Lung (tissue), 12 donors: ENCODE data around the gene FCAMR. TPM values are rescaled to one million over a fixed set of nuclear protein-coding genes. Genes with fewer than 3 reads are reported as not detected.

Source experiments
- ATAC-seq: fragments of 200-7000 bp; cut with Tn5 transposase; one replicate; pipeline ENCODE4 v1.9.1; 2020; ENCODE audit warnings: moderate number of reproducible peaks; ENCODE audit not compliant: insufficient read depth, low FRiP score
- DNase-seq, 3 donors: peaks; one replicate each; pipeline ENCODE4 v3.0.0-alpha.2; 2013 to 2017
- H3K27ac ChIP-seq, 2 donors: one replicate each; pipeline ENCODE4 v1.5.1; 2013; ENCODE audit warnings: mild to moderate bottlenecking in 2 of 2, moderate library complexity in 2 of 2, control low read depth in 1 of 2, inconsistent platforms in 1 of 2, low read depth in 1 of 2, low read length in 1 of 2
- H3K27me3 ChIP-seq, 3 donors: one replicate each; pipeline ENCODE4 v1.5.1; 2013; ENCODE audit warnings: low read length in 2 of 3; ENCODE audit not compliant: control insufficient read depth in 3 of 3, insufficient read depth in 3 of 3
- H3K36me3 ChIP-seq, 4 donors: one replicate each; pipeline ENCODE4 v1.5.1; 2013; ENCODE audit warnings: low read length in 4 of 4, mild to moderate bottlenecking in 1 of 4, moderate library complexity in 1 of 4; ENCODE audit not compliant: control insufficient read depth in 4 of 4, insufficient read depth in 4 of 4
- H3K4me1 ChIP-seq, 5 donors: one replicate each; pipeline ENCODE4 v1.5.1; 2013; ENCODE audit warnings: low read length in 5 of 5, mild to moderate bottlenecking in 2 of 5, moderate library complexity in 1 of 5; ENCODE audit not compliant: control insufficient read depth in 5 of 5, insufficient read depth in 5 of 5
- H3K4me3 ChIP-seq: one replicate; pipeline ENCODE4 v1.5.1; 2013; ENCODE audit warnings: mild to moderate bottlenecking, control low read depth, moderate library complexity
- H3K9ac ChIP-seq, 2 donors: one replicate each; pipeline ENCODE4 v1.5.1; 2013; ENCODE audit warnings: low read length in 2 of 2, control low read depth in 1 of 2; ENCODE audit not compliant: insufficient read depth in 1 of 2
- H3K9me3 ChIP-seq, 4 donors: one replicate each; pipeline ENCODE4 v1.5.1; 2013; ENCODE audit warnings: low read length in 3 of 4, mild to moderate bottlenecking in 1 of 4, moderate library complexity in 1 of 4; ENCODE audit not compliant: control insufficient read depth in 4 of 4, insufficient read depth in 3 of 4
- WGBS, 2 donors: extraction: QIAGEN DNeasy Blood & Tissue Kit; methylation state at CpG; one replicate each; pipeline ENCODE4 v1.1.7; 2013; 5-methylcytosine and 5-hydroxymethylcytosine counted together
- polyA plus RNA-seq, 2 donors: library from polyadenylated mRNA; stranded (reverse); fragments of 200-250 nt; gene quantifications; one replicate each; pipeline ENCODE4 v1.2.1, GENCODE V29; 2013
- total RNA-seq, 2 donors: library from RNA; depleted of rRNA in 1 of 2; stranded (reverse); fragments of >200 nt in 1 of 2; gene quantifications; one replicate each; pipeline ENCODE4 v1.2.1, GENCODE V29; 2014 to 2021
- TF ChIP-seq, protein P1 (sequence below): IDR thresholded peaks from 2 replicates; pipeline ENCODE4 v1.5.1; 2012; ENCODE audit warnings: mild to moderate bottlenecking; ENCODE audit errors: control extremely low read depth, extremely low read depth
- donor health status: control.
- donor health status: control.
- donor health status: Bipolar disorder and iron deficiency.
- donor health status: healthy.
- donor health status: DM: yes; HTN: yes; CAD: no.

FCAMR gene
- total and polyA plus RNA-seq, 4 donors, result 0.18 to 0.40 TPM; not detected in 2

GRCh38 chr1:206941766-206942418 lies 28.4 kb downstream of the FCAMR start:
- peak in 1 of 3 donors; percentile 25 for DNase-seq

DNA sequence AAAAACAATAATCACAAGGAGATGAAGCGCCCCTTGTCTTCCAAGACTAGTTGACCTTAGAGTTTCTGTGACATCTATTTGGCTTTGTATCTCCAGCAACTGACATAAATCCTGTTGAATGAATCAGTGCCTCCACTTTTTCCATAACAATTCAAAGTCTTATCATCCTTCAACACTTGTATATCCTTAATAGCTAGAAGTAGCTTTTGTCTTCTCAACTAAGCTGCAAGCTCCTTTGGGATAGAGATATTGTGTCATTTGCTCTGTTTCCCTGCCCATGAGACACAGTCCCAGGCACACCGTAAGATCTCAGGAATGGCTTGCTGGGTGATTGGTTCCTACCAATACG lies 29.7 kb downstream of the FCAMR start:
- Histone ChIP-seq H3K27me3 (no peaks in the 10 kb centered on the region), H3K36me3 (no peaks in the 10 kb centered on the region), H3K9ac (no peak overlapping the region), H3K4me3 (no peak overlapping the region), H3K4me1 (peaks cover 0 to 6% (median 0%) of the 10 kb centered on the region in 5 donors), H3K27ac (no peak overlapping the region), H3K9me3 (no peaks in the 10 kb centered on the region)
- TF ChIP-seq, protein P1, sequence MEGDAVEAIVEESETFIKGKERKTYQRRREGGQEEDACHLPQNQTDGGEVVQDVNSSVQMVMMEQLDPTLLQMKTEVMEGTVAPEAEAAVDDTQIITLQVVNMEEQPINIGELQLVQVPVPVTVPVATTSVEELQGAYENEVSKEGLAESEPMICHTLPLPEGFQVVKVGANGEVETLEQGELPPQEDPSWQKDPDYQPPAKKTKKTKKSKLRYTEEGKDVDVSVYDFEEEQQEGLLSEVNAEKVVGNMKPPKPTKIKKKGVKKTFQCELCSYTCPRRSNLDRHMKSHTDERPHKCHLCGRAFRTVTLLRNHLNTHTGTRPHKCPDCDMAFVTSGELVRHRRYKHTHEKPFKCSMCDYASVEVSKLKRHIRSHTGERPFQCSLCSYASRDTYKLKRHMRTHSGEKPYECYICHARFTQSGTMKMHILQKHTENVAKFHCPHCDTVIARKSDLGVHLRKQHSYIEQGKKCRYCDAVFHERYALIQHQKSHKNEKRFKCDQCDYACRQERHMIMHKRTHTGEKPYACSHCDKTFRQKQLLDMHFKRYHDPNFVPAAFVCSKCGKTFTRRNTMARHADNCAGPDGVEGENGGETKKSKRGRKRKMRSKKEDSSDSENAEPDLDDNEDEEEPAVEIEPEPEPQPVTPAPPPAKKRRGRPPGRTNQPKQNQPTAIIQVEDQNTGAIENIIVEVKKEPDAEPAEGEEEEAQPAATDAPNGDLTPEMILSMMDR, result no peak
- no peak for ATAC-seq
- DNase-seq, result no peak
- 93 to 94% methylated on average over 3 of the region's 3 CpGs for WGBS, 2 donors

More at GRCh38 chr1:206941766-206942418, 28.4 kb downstream of the FCAMR start:
- no peaks in the 10 kb centered on the region for H3K9me3 ChIP-seq
- no peaks in the 10 kb centered on the region for H3K36me3 ChIP-seq
- WGBS, 2 donors, result 35 to 67% methylated on average over 6 of the region's 6 CpGs
- ATAC-seq, result no peak
- peaks cover 0 to 6% (median 0%) of the 10 kb centered on the region in 5 donors for H3K4me1 ChIP-seq
- H3K27me3 ChIP-seq, result no peaks in the 10 kb centered on the region
- TF ChIP-seq, protein P1, result no peak
- H3K4me3 ChIP-seq, result no peak overlapping the region
- H3K9ac ChIP-seq, result no peak overlapping the region
- no peak overlapping the region for H3K27ac ChIP-seq

DNA sequence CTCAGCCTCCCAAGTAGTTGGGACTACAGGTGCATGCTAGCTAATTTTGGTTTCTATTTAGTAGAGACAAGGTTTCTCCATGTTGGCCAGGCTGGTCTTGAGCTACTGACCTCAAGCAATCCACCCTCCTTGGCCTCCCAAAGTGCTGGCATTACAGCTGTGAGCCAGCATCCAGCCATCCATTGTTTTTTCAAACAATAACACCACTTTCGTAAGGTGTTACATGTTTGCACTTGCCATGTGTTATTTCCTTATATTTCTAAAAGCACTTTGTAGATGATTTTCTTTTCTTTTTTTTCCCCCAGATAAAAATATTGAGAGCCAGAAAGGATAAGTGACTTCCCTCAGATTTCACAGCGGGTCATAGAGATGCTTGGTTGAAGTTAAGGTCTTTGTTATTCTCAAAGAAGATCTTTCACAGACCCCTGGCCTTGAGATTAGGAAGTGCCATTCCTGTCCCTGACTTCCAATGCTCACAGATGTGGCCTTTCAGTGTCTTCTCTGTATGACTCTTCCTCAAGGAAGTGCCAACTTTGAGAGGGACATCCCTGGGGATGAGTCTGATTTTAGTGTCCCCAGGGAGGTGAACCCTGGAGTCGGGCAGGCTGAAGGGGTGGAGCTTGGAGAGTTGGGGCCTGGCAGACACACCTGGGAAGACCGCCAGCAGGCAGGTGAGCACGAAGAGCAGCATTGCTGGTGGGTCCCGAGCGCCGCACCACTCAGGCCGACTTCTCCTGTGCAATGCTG lies 30.2 kb downstream of the FCAMR start:
- TF ChIP-seq, protein P1, result no peak
- no peaks in the 10 kb centered on the region for H3K9me3 ChIP-seq
- no peak overlapping the region for H3K4me3 ChIP-seq
- H3K36me3 ChIP-seq, result no peaks in the 10 kb centered on the region
- H3K9ac ChIP-seq, result no peak overlapping the region
- no peaks in the 10 kb centered on the region for H3K27me3 ChIP-seq
- ATAC-seq (no peak), DNase-seq (no peak)
- no peak overlapping the region for H3K27ac ChIP-seq
- H3K4me1 ChIP-seq, result peaks cover 0 to 6% (median 0%) of the 10 kb centered on the region in 5 donors
- WGBS, 2 donors, result 74 to 84% methylated on average over 9 of the region's 9 CpGs
